ENCODE data around the gene WNT4.
"Not testable (repeated sequence)": the region's sequence is repeated elsewhere in the genome, so short reads cannot be mapped to it uniquely, and the experiment has no call there.

WNT4 gene

GRCh38 chr1:22107126-22107525 lies 35.8 kb downstream of the WNT4 start:
- FAIRE-seq, result no peak

- FAIRE-seq, result no peak
These were observed 37.2 kb downstream of the WNT4 start for GRCh38 chr1:22105611-22106207.

DNA sequence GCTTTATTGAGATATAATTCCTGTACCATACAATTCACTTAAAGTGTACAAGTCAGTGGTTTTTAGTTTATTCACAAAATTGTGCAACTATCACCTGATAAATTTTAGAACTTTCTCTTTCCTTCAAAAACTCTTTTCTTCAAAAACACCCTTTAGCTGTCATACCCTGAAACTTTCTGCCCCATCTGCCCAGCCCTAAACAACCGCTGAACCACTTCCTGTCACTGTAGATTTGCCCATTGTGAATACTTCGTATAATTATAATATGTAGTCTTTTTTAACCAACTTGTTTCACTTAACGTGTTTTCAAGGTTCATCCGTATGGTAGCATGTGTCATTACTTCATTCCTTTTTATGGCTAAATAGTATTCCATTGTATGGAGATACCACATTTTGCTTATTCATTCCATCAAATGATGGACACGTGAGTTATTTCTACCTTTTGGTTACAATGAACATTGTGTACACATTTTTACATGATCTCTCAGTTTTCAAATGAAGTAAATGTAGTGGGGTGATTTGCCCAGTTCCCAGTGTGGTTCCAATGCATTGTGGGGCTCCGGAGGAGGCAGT lies 37.9 kb downstream of the WNT4 start:
- no peak for FAIRE-seq

DNA sequence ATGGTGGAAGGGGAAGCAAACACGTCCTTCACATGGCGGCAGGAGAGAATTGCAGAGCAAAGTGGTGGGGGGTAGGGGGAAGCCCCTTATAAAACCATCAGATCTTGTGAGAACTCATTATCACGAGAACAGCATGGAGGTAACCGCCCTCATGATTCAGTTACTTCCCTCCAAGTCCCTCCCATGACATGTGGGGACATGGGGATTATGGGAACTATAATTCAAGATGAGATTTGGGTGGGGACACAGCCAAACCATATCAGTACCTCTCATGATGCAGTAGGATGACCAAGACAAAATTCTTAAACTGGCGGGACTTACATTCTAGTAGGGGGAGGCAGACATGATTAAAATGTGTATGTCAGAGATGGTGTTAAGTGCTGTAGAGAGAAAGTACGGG lies 38.8 kb downstream of the WNT4 start:
- FAIRE-seq, result no peak

- no peak for FAIRE-seq
These were observed 40.2 kb downstream of the WNT4 start for GRCh38 chr1:22102746-22103145.

- no peak for FAIRE-seq
These were observed 40.9 kb downstream of the WNT4 start for GRCh38 chr1:22101995-22102394.

DNA sequence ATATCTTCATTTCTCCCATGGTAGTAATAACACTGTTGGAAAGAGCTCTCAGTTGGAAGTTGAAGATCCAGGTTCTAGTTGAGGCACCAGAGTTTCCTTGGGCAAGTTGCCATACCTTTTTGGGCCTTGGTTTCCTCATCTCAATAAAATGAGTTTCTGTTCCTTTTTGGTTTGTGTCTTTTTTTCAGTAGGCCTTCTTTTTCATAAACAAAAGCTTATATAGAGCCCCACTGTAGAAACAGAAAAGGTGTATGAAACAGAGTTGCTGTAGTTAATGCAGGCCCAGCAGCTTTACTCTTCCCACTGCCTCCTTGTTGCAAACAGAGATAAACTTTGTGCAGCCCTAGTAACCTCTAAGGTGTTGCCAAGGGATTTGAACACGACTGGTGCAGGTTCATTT lies 41.7 kb downstream of the WNT4 start:
- no peak for FAIRE-seq

DNA sequence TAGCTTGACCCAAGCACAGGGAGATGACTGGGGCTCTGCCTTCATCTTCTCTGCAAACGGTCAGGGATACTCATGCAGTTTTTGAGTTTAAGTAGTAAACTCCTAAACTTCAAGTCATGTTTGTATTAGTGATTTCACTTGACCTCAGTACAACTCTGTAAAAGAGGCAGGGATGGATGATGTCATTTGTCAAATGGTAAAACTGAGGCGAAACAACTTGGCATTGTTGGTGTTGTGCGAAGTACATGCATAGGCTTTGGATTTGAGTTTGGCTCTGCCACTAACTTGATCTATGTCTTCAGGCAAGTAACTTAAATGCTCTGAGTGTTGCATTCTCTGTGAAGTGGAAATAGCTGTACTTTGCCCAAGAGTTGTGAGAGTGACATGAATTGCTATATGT lies 42.7 kb downstream of the WNT4 start:
- FAIRE-seq, result no peak

DNA sequence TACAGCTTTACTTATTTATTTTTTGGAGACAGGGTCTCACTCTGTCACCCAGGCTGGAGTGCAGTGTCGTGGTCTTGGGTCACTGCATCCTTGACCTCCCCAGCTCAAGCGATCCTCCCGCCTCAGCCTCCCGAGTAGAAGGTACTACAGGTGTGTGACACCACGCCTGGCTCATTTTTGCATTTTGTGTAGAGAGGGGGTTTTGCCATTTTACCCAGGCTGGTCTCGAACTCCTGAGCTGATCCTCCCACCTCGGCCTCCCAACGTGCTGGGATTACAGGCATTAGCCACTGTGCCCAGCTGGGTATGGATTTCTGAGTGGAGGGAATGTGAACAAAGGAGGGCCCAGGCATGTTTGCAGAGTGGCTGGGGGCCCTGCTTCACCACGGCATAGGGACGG lies 44.1 kb downstream of the WNT4 start:
- FAIRE-seq, result no peak

GRCh38 chr1:22096463-22096862 lies 46.4 kb downstream of the WNT4 start:
- FAIRE-seq, result no peak

- FAIRE-seq, result no peak
These were observed 46.9 kb downstream of the WNT4 start for GRCh38 chr1:22096036-22096435.

GRCh38 chr1:22093513-22093912 lies 49.4 kb downstream of the WNT4 start:
- no peak for FAIRE-seq

- not testable (repeated sequence) for FAIRE-seq
These were observed 50.7 kb downstream of the WNT4 start for GRCh38 chr1:22092026-22092768.

- FAIRE-seq, result no peak
These were observed 52.0 kb downstream of the WNT4 start for GRCh38 chr1:22090867-22091266.

DNA sequence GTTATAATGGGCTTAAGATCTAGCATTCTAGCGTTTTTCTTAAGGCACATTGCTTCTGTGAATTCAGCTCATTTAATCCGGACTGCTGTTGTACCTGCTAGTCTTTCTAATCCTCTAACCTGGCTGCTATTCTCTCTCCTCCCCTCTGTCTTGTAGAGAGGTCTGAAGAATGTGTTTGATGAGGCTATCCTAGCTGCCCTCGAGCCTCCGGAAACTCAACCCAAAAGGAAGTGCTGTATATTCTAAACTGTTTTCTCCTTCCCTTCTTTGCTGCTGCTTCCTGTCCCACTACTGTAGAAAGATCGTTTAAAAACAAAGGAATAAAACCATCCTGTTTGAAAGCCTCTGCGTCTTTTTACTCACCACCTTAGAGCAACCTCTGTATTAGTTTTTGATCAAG lies 53.1 kb downstream of the WNT4 start:
- no peak for FAIRE-seq

GRCh38 chr1:22089134-22089571 lies 53.7 kb downstream of the WNT4 start:
- FAIRE-seq, result no peak

GRCh38 chr1:22088331-22088730 lies 54.6 kb downstream of the WNT4 start:
- no peak for FAIRE-seq

DNA sequence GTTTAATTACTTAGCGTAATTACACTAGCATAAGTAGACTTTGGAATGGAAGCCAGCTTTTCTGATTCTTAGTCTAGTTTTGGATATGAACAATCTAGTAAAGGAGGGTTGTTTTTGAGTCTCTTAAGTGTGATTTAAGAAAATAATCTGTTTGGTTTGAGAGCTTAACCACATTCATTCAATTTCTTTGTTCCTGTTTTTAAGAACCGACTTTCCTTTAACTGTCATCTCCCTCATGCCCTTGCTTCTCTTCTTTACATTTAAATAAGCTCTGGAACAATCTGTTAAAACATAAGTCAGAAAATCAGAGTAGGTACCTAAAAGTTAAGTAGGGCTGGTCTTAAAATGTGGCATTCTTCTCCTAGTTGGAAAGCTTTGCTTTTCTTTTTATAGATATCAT lies 62.7 kb downstream of the WNT4 start:
- FAIRE-seq, result no peak

DNA sequence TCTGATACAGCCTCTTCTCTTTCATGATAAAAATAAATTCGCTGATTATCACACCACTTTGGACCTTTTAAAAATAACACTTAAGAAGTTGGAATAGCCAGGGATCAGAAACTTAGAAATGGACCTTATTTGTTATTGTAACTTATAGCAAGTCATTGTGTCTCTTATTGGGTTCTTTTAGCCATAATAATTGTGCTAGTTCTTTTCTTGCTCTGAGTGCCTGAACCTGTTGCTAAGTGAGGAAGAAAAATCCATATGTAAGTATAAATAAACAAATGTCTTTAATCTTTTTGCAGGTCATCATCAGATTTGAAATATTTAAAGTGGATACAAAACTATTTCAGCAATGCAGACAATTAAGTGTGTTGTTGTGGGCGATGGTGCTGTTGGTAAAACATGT lies 64.8 kb downstream of the WNT4 start:
- no peak for FAIRE-seq

DNA sequence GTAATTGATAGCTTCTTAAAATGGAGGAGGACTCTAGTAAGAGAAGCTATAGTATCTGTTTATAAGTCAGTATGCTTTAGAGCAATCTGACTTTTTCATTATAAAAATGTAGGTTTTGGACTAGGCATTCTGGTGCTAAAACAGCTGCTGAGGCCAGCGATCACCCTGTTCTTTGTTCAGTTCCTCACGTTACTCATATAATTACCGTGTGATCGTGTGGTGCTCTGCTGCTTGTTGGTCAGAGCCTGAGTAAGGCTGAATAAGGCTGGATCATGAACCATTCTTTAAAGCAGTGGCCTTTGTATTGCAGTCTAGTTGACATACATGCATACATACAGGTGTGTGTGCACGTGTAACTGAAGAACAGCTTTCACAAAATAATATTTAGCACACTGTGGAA lies 65.2 kb downstream of the WNT4 start:
- no peak for FAIRE-seq

GRCh38 chr1:22076346-22076745 lies 66.6 kb downstream of the WNT4 start:
- no peak for FAIRE-seq

GRCh38 chr1:22075718-22076117 lies 67.2 kb downstream of the WNT4 start:
- FAIRE-seq, result no peak

DNA sequence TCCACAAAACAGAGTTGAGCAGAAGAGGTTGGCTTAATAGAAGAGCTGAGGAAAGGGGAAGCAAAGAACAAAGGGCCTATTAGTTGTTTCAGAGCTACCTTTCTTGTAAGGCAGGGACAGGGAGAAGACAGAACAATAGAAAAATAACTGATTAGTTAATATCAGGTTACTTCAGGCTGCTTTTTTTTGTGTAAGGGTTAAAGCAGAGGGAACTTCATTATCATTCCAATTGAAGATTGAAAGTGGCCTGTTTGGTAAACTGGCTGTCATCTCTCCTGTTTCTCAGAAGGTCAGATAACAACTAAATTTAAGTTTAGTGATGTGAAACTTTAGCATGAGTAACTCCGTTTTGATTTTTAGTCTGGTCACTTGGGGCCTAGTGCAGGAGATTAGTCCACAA lies 68.1 kb downstream of the WNT4 start:
- FAIRE-seq, result no peak

DNA sequence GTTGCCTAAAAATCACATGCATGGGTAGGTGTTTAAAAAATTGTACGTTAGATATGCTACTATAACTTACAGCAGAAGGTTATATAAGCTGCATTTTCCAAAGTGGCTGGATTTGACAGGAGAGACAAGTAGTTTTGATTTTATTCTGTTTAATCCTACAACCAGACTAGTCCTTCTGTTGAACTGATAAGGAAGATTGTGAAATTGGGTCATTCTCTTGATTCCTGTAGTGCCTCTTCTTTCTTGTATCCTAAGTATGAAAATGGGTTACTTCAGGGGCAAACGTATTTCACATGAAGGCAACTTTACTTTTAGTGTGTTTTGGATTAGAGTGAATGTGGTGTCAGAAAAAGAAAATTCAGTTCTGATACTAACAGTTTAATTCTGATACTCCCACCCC lies 71.4 kb downstream of the WNT4 start:
- no peak for FAIRE-seq

All from colon (tissue), 2 donors.